Large intestine (tissue), 12 donors: ENCODE data around the gene F8A3. TPM values are rescaled to one million over a fixed set of nuclear protein-coding genes. Genes with fewer than 3 reads are reported as not detected.
"Not testable (repeated sequence)": the region's sequence is repeated elsewhere in the genome, so short reads cannot be mapped to it uniquely, and the experiment has no call there.

Experiments
- DNase-seq, 2 donors: peaks; one replicate each; pipeline versions ENCODE4 v3.0.0 to v3.0.0-alpha.2; 2013
- H3K27ac ChIP-seq: one replicate; pipeline ENCODE4 v1.5.1; 2013; ENCODE audit warnings: low read length
- H3K27me3 ChIP-seq: 2 replicates; pipeline ENCODE4 v1.6.1; 2013; ENCODE audit warnings: low read length; ENCODE audit not compliant: control insufficient read depth, insufficient read depth
- H3K36me3 ChIP-seq: 2 replicates; pipeline ENCODE4 v1.6.1; 2013; ENCODE audit warnings: low read length; ENCODE audit not compliant: control insufficient read depth, insufficient read depth
- H3K4me1 ChIP-seq: one replicate; pipeline ENCODE4 v1.6.1; 2013; ENCODE audit warnings: low read length; ENCODE audit not compliant: control insufficient read depth, insufficient read depth
- H3K4me3 ChIP-seq: one replicate; pipeline ENCODE4 v1.5.1; 2013; ENCODE audit warnings: low read length
- H3K9me3 ChIP-seq: one replicate; pipeline ENCODE4 v1.6.1; 2013; ENCODE audit warnings: mild to moderate bottlenecking, low read depth, low read length, moderate library complexity; ENCODE audit not compliant: control insufficient read depth
- WGBS: methylation state at CpG from one replicate; pipeline ENCODE4 v1.1.5; 2013; ENCODE audit warnings: low lambda C conversion rate; ENCODE audit not compliant: insufficient coverage; 5-methylcytosine and 5-hydroxymethylcytosine counted together
- long read RNA-seq, 11 donors: transcript quantifications; one replicate each; lab custom pipeline, GENCODE V29; 2026
- polyA plus RNA-seq: library from polyadenylated mRNA; unstranded; fragments of 120-200 nt; gene quantifications from one replicate; pipeline ENCODE4 v1.2.1, GENCODE V29; 2013

F8A3 gene
- 4.4 TPM for polyA plus RNA-seq
- long read RNA-seq, donor 1, partial matches to known transcripts = 0 of 4 reads
- long read RNA-seq, donor 1, other reads (novel, unspliced or antisense) = 0 of 4 reads
- long read RNA-seq, donor 2, transcript F8A3-201 (1 exons, 1,759 nt) = major isoform, 5 of 5 reads
- long read RNA-seq, donor 2, partial matches to known transcripts = 0 of 5 reads
- long read RNA-seq, donor 2, other reads (novel, unspliced or antisense) = 0 of 5 reads
- long read RNA-seq, donor 3, transcript F8A3-201 (1 exons, 1,759 nt) = major isoform, 5 of 5 reads
- long read RNA-seq, donor 3, partial matches to known transcripts = 0 of 5 reads
- long read RNA-seq, donor 3, other reads (novel, unspliced or antisense) = 0 of 5 reads
- long read RNA-seq, donor 4 = 0 reads
- long read RNA-seq, donor 5, transcript F8A3-201 (1 exons, 1,759 nt) = major isoform, 9 of 9 reads
- long read RNA-seq, donor 5, partial matches to known transcripts = 0 of 9 reads
- long read RNA-seq, donor 5, other reads (novel, unspliced or antisense) = 0 of 9 reads
- long read RNA-seq, donor 6, transcript F8A3-201 (1 exons, 1,759 nt) = major isoform, 5 of 5 reads
- long read RNA-seq, donor 6, partial matches to known transcripts = 0 of 5 reads
- long read RNA-seq, donor 6, other reads (novel, unspliced or antisense) = 0 of 5 reads
- long read RNA-seq, donor 7, partial matches to known transcripts = 0 of 4 reads
- long read RNA-seq, donor 7, other reads (novel, unspliced or antisense) = 0 of 4 reads
- long read RNA-seq, donor 8, partial matches to known transcripts = 0 of 4 reads
- long read RNA-seq, donor 8, other reads (novel, unspliced or antisense) = 0 of 4 reads
- long read RNA-seq, donor 9, partial matches to known transcripts = 0 of 2 reads
- long read RNA-seq, donor 9, other reads (novel, unspliced or antisense) = 0 of 2 reads
- long read RNA-seq, donor 10 = 0 reads
- long read RNA-seq, donor 11, transcript F8A3-201 (1 exons, 1,759 nt) = major isoform, 5 of 5 reads
- long read RNA-seq, donor 11, partial matches to known transcripts = 0 of 5 reads
- long read RNA-seq, donor 11, other reads (novel, unspliced or antisense) = 0 of 5 reads

DNA sequence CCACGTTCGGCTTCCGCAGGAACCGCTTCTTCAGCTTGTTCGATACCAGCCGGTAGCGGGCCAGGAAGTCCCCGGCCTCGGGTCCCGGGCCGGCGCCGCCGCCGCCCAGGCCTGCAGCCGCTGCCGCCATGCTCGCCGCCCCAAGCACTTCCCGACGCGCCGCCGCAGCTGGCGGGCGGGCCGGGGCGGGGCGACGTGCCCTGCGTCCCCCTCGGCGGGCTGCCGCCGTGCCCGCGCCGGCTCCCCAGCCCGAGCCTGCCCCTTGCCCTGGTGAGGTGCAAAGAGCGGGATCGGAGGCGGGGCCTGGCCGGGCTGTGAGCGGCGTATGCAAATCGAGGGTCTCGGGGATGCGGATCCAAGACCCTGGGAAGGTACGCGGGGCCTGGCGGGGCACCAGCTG is at the start of gene F8A3:
TSS of gene F8A3 (minus strand) at position 150 of the 400 bp plus-strand sequence. CDS start at position 130, 20 bp downstream.
- not testable (repeated sequence) for DNase-seq, H3K4me1 ChIP-seq, H3K27me3 ChIP-seq, H3K36me3 ChIP-seq, H3K4me3 ChIP-seq, H3K9me3 ChIP-seq, H3K27ac ChIP-seq
- WGBS = no CpG with 5 or more reads among the region's 51 CpGs

DNA sequence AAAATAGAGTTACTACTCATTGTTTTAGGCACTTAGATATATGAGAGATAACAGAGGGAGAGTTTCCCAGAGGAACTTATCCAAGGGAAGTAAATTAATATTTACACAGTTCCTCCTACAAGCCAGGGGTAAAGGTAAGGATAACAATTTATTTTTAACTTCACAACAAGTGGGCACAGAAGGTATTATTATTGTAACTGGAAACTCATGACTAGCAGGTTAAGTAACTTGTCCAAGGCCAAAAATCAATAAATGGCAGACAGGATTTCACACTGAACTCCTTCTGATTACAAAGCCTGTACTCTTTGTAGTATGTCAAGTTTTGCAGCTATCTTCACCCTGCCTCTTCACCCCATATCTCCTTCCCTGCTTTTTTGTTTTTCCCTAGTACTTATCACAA is 46.9 kb upstream of the F8A3 start:
- no peaks in the 10 kb centered on the region for H3K9me3 ChIP-seq
- no peaks in the 10 kb centered on the region for H3K27me3 ChIP-seq
- peaks cover 5% of the 10 kb centered on the region for H3K36me3 ChIP-seq
- H3K27ac ChIP-seq = no peak overlapping the region
- no peak overlapping the region for H3K4me3 ChIP-seq
- DNase-seq = no peak
- no peaks in the 10 kb centered on the region for H3K4me1 ChIP-seq

DNA sequence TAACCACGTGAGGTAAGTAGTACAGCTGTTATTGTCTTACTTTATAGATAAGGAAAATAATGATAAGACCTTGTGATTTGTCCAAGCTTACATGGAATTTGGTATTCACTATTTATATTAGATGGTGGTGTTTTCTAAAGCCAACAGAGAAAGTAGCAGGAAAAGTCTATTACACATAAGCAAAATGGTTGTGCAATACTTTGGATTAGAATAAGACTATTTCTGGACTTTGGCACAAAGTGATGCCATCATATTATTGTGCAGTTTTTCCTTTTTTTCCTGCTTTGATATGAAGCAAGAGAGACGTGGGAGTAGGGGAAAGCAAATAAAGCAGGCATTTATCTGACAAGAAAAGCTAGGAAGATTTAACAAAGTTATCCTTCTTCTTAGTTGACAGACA is 36.7 kb upstream of the F8A3 start:
- H3K27ac ChIP-seq, H3K36me3 ChIP-seq, H3K9me3 ChIP-seq, H3K27me3 ChIP-seq, DNase-seq, H3K4me1 ChIP-seq, H3K4me3 ChIP-seq: not testable (repeated sequence)
- no CpG with 5 or more reads among the region's 2 CpGs for WGBS

GRCh38 chrX:155491421-155491820 is 33.0 kb upstream of the F8A3 start:
- no CpG with 5 or more reads among the region's 3 CpGs for WGBS
- H3K4me3 ChIP-seq, H3K4me1 ChIP-seq, H3K27me3 ChIP-seq, H3K27ac ChIP-seq, DNase-seq, H3K9me3 ChIP-seq, H3K36me3 ChIP-seq: not testable (repeated sequence)

- not testable (repeated sequence) for DNase-seq, H3K36me3 ChIP-seq, H3K27me3 ChIP-seq, H3K4me3 ChIP-seq, H3K4me1 ChIP-seq, H3K27ac ChIP-seq, H3K9me3 ChIP-seq
- WGBS = no CpG with 5 or more reads among the region's 7 CpGs
These were observed 18.7 kb upstream of the F8A3 start for GRCh38 chrX:155477136-155477535.

- not testable (repeated sequence) for DNase-seq, H3K9me3 ChIP-seq, H3K27ac ChIP-seq, H3K27me3 ChIP-seq, H3K4me1 ChIP-seq, H3K4me3 ChIP-seq, H3K36me3 ChIP-seq
- no CpG with 5 or more reads among the region's 9 CpGs for WGBS
These were observed 8.0 kb upstream of the F8A3 start for GRCh38 chrX:155466269-155466938.

DNA sequence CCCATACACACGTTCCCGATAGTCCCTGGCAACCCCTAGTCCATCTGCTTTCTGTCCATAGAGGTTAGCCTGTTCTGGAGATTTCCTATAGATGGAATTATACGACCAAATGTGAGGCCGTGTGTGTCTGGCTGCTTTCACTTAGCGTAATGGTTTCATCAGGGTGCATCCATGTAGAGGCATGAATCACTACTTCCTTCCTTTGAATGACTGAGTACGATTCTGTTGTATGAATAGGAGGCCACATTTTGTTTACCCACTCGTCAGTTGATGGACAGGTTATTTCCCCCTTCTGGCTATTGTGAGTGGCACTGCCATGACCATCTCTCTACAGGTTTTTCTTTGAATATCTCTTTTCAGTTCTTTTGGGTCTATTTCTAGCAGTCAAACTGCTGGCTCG is 2.1 kb upstream of the F8A3 start:
- DNase-seq, H3K9me3 ChIP-seq, H3K4me1 ChIP-seq, H3K36me3 ChIP-seq, H3K27me3 ChIP-seq, H3K27ac ChIP-seq, H3K4me3 ChIP-seq: not testable (repeated sequence)
- no CpG with 5 or more reads among the region's 8 CpGs for WGBS

- not testable (repeated sequence) for DNase-seq, H3K4me1 ChIP-seq, H3K4me3 ChIP-seq, H3K9me3 ChIP-seq, H3K27ac ChIP-seq, H3K27me3 ChIP-seq, H3K36me3 ChIP-seq
- WGBS = no CpG with 5 or more reads among the region's 97 CpGs
These were observed 516 bp downstream of the F8A3 start for GRCh38 chrX:155457761-155458447.

DNA sequence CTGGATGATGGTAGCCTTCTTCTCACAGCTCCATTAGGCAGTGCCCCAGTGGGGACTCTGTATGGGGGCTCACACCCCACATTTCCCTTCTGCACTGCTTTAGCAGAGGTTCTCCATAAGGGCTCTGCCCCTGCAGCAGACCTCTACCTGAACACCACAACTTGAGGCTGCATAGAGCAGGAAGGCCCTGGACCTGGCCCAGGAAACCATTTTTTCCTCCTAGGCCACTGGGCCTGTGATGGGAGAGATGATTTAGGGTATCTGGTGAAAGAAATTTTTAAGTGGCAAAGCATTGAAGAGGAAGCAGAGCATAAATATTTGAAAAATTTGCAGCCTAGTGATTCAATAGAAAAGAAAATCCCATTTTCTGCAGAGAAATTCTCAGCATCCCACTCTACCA is 17.3 kb downstream of the F8A3 start:
- Histone ChIP-seq H3K9me3 (no peaks in the 10 kb centered on the region), H3K4me3 (no peak overlapping the region), H3K27me3 (no peaks in the 10 kb centered on the region), H3K4me1 (no peaks in the 10 kb centered on the region), H3K27ac (no peak overlapping the region), H3K36me3 (no peaks in the 10 kb centered on the region)
- DNase-seq = no peak

DNA sequence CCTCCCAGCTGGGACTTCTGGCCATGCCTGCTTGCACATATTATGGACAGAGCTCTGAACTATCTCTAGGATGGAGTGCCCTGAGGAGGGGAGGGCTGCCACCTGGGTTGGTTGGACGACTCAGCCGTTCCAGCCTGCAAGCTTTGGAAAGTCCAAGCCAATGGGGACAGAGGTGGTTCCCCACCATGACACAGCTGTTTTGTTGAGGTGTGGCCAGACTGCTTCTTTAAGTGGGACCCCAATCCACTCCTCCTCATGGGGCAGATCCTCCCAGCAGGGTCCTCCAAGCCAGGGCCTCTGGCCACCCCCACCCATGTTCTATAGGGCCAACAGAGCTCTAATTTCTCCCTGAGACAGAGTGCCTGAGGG is 22.7 kb downstream of the F8A3 start:
- no peak for DNase-seq
- Histone ChIP-seq H3K9me3 (no peaks in the 10 kb centered on the region), H3K27ac (no peak overlapping the region), H3K36me3 (no peaks in the 10 kb centered on the region), H3K4me1 (no peaks in the 10 kb centered on the region), H3K27me3 (no peaks in the 10 kb centered on the region), H3K4me3 (no peak overlapping the region)
- no CpG with 5 or more reads among the region's 2 CpGs for WGBS
